GM12873 (cell line): ENCODE results near the gene RRP8.

ENCODE experiments used
- TF ChIP-seq, protein P1 (sequence below): IDR thresholded peaks from 2 replicates; pipeline ENCODE4 v1.5.1; 2012; ENCODE audit warnings: low read depth, mild to moderate bottlenecking, moderate library complexity, low read length, control low read depth; ENCODE audit not compliant: insufficient read depth; ENCODE audit errors: missing control alignments

The RRP8 gene

DNA sequence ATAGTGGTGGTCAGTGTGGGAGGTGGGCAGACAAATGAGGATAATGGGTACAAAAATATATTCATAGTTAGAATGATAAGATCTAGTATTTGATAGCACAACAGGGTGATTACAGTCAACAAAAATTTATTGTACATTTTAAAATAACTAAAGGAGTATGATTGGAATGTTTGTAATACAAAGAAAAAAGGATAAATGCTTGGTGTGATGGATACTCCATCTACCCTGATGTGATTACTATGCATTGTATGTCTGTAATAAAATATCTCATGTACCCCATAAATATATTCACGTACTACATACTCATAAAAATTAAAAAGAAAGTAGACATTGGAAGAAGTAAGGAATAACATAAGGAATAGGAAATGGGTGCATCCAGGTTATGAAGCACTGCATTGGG lies 15.4 kb downstream of the RRP8 start:
- TF ChIP-seq, protein P1, sequence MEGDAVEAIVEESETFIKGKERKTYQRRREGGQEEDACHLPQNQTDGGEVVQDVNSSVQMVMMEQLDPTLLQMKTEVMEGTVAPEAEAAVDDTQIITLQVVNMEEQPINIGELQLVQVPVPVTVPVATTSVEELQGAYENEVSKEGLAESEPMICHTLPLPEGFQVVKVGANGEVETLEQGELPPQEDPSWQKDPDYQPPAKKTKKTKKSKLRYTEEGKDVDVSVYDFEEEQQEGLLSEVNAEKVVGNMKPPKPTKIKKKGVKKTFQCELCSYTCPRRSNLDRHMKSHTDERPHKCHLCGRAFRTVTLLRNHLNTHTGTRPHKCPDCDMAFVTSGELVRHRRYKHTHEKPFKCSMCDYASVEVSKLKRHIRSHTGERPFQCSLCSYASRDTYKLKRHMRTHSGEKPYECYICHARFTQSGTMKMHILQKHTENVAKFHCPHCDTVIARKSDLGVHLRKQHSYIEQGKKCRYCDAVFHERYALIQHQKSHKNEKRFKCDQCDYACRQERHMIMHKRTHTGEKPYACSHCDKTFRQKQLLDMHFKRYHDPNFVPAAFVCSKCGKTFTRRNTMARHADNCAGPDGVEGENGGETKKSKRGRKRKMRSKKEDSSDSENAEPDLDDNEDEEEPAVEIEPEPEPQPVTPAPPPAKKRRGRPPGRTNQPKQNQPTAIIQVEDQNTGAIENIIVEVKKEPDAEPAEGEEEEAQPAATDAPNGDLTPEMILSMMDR = no peak

DNA sequence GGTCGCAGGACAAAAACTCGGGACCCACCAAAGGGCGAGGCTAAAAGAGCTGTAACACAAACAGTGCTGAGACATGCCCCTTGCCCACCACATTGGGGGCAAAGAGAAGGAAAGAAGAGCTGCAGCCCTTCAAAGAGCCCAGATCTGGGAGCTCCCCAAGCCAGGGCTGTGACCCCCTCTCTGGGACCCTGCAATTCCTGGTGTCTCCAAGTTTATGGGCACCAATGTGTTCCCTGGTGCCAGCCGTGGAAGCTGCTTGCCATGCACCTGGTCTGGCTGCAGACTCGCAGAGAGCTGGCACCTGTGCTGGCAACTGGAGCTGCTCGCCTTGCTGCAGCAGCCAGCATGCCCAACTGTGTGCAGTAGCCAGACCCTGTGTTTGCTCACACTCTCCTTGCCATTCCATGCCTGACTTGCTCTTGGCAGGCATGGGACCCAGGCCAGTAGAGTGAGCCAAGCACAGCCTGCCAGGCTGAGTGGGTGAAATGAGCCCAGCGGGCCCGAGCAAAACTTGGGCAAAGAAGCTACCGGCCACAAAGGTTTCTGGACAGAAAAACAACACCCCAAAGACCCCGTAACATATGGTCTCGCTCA lies 16.0 kb downstream of the RRP8 start:
- TF ChIP-seq, protein P1 = no peak

DNA sequence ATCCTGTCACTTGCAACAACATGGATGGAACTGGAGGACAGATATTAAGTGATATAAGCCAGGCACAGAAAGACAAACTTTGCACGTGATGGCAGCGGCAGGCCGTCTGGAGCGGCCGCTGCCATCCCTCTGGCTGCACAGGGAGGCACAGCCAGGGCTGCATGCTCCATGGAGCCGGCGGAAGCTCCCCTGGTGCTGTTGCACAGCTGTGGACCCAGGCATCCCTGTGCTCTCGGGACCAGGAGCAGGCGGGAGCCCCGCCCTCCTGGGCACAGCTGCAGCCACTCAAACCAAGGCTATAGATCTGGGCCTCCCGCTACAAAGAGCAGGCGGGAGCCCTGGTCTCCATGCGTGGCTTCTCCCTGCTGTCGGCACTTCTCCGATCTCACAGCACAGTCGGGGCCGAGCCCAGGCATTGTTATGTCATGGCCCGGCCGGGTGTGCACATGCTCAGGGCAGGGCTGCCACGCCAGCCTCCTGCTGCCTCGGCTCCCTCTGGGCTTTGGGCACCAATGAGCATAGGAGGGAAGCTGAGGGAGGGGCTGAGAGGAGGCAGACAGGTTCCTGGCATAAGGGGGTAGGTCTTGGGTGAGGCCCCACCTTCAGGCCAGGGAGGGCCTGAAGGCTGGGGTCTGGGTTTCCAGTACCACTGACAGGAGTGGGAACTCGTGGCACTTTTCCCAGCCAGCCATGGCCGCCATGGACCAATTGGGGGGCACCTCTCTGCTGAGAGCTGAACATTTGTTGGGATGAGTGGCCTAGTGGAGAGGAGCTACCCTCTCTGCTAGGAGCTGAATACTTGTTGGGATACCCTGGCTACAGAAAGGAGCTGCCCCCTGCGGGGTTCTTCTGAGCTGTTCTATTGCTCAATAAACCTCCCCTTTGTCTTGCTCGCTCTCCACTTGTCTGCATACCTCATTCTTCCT lies 16.7 kb downstream of the RRP8 start:
- TF ChIP-seq, protein P1 = no peak

DNA sequence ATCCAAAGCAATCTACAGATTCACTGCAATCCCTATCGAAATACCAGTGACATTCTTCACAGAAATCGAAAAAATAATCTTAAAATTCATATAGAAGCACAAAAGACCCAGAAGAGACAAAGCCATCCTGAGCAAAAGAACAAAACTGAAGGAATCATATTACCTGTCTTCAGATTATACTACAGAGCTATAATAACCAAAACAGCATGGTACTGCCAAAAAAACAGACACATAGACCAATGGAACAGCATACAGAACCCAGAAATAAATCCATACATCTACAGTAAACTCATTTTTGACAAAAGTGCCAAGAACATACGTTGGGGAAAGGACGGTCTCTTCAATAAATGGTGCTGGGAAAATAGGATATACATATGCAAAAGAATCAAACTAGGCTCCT lies 18.9 kb downstream of the RRP8 start:
- TF ChIP-seq, protein P1 = no peak

DNA sequence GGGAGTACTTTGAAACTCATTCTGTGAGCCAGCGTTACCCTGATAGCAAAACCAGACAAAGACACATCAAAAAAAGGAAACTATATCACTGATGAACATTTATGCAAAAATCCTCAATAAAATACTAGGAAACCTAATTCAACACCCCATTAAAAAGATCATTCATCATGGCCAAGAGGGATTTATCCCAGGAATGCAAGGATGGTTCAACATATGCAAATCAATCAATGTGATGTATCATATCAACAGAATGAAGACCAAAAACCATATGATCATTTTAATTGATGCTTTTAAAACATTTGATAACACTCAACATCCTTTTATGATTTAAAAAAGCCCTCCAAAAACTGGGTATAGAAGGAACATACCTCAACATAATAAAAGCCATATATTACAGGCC lies 19.8 kb downstream of the RRP8 start:
- TF ChIP-seq, protein P1 = no peak

DNA sequence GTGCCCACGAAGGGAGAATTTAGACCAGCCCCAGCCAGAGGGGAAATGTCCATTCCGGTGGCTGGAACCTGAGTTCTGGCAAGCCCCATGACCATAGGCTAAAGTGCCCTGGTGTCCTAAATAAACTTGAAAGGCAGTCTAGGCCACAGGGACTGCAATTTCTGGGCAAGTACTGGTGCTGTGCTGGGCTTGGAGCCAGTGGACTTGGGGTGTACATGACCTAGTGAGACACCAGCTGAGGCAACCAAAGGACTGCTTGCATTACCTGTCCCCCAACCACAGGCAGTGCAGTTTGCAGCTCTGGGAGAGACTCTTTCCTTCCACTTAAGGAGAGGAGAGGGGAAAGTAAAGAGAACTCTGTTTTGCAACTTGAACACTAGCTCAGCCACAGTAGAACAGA lies 23.7 kb downstream of the RRP8 start:
- TF ChIP-seq, protein P1 = no peak

DNA sequence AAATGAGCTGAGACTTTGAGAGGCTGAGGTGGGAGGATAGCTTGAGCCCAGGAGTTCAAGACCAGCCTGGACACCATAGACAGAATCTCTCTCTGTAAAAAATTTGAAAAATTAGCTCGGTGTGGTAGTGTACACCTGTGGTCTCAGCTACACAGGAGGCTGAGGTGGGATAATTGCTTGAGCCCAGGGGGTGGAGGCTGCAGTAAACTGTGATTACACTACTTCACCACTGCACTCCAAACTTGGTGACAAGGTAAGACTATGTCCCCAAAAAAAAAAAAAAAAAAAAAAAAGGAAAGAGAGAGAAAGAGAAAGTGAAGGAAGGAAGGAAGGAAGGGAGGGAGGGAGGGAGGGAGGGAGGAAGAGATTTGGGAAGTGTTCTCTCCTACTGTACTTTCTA lies 25.3 kb downstream of the RRP8 start:
- TF ChIP-seq, protein P1 = no peak
